Choroid plexus epithelial cell (primary cell): ENCODE results near the gene RPTOR.

Experiments used
- DNase-seq: peaks from one replicate; pipeline ENCODE4 v3.0.0-alpha.2; 2010; ENCODE audit warnings: low read depth
- H3K4me3 ChIP-seq: 2 replicates; pipeline ENCODE4 v1.5.1; 2011; ENCODE audit warnings: low read depth, mild to moderate bottlenecking, control low read depth, low read length, moderate library complexity
- CTCF ChIP-seq: conservative IDR thresholded peaks from 2 replicates; pipeline ENCODE4 v1.5.1; 2011; ENCODE audit warnings: low read depth, mild to moderate bottlenecking, control low read depth, inconsistent platforms, low read length, moderate library complexity

Gene RPTOR

GRCh38 chr17:80605326-80606066 is 60.9 kb downstream of the RPTOR start:
- no peak for DNase-seq
- no peak overlapping the region for H3K4me3 ChIP-seq
- no peak for TF ChIP-seq CTCF

- no peak for DNase-seq
Measured at GRCh38 chr17:80608326-80608725, 63.7 kb downstream of the RPTOR start.

GRCh38 chr17:80609757-80610156 is 65.1 kb downstream of the RPTOR start:
- no peak for DNase-seq
- H3K4me3 ChIP-seq: no peak overlapping the region
- no peak for TF ChIP-seq CTCF

More at GRCh38 chr17:80608326-80608725, 63.7 kb downstream of the RPTOR start:
- H3K4me3 ChIP-seq: no peak overlapping the region
- TF ChIP-seq CTCF: no peak

- no peak for TF ChIP-seq CTCF
- H3K4me3 ChIP-seq: no peak overlapping the region
Measured at GRCh38 chr17:80611816-80612215, 67.2 kb downstream of the RPTOR start.

GRCh38 chr17:80612997-80613731 is 68.5 kb downstream of the RPTOR start:
- TF ChIP-seq CTCF: no peak
- no peak overlapping the region for H3K4me3 ChIP-seq
- DNase-seq: no peak

More at GRCh38 chr17:80611816-80612215, 67.2 kb downstream of the RPTOR start:
- no peak for DNase-seq

- no peak for DNase-seq
- no peak overlapping the region for H3K4me3 ChIP-seq
- no peak for TF ChIP-seq CTCF
Measured at GRCh38 chr17:80613732-80614071, 69.1 kb downstream of the RPTOR start.
